H9 (cell line): ENCODE results near the gene PTTG1IP. TPM values are rescaled to one million over a fixed set of nuclear protein-coding genes. Genes with fewer than 3 reads are reported as not detected.

Source experiments
- DNase-seq: peaks from one replicate; pipeline ENCODE4 v3.0.0-alpha.2; 2017
- H2AFZ ChIP-seq: one replicate; pipeline ENCODE4 v1.6.1; 2013; ENCODE audit warnings: mild to moderate bottlenecking, low read length, control low read depth, moderate library complexity
- H2AK5ac ChIP-seq: 2 replicates; pipeline ENCODE4 v1.6.1; 2013; ENCODE audit warnings: low read length, control low read depth, mixed read lengths; ENCODE audit not compliant: insufficient read length
- H2BK120ac ChIP-seq: one replicate; pipeline ENCODE4 v1.6.1; 2013; ENCODE audit warnings: low read depth, mild to moderate bottlenecking, low read length, control low read depth, inconsistent platforms; ENCODE audit not compliant: poor library complexity, severe bottlenecking
- H2BK12ac ChIP-seq: 2 replicates; pipeline ENCODE4 v1.6.1; 2013; ENCODE audit warnings: low read length, control low read depth, mixed read lengths, low read depth; ENCODE audit not compliant: insufficient read length
- H2BK15ac ChIP-seq: 2 replicates; pipeline ENCODE4 v1.6.1; 2013; ENCODE audit warnings: low read depth, low read length, control low read depth
- H2BK20ac ChIP-seq: one replicate; pipeline ENCODE4 v1.6.1; 2013; ENCODE audit warnings: low read depth, mild to moderate bottlenecking, low read length, control low read depth, inconsistent platforms; ENCODE audit not compliant: poor library complexity, severe bottlenecking
- H2BK5ac ChIP-seq: 2 replicates; pipeline ENCODE4 v1.6.1; 2013; ENCODE audit warnings: low read length, control low read depth, mixed read lengths; ENCODE audit not compliant: insufficient read length
- H3K14ac ChIP-seq: 2 replicates; pipeline ENCODE4 v1.6.1; 2013; ENCODE audit warnings: low read length, control low read depth; ENCODE audit not compliant: insufficient read depth
- H3K18ac ChIP-seq: 2 replicates; pipeline ENCODE4 v1.6.1; 2013; ENCODE audit warnings: low read depth, mild to moderate bottlenecking, mixed read lengths, low read length, control low read depth; ENCODE audit not compliant: insufficient read length
- H3K23ac ChIP-seq: 2 replicates; pipeline ENCODE4 v1.6.1; 2013; ENCODE audit warnings: low read length, control low read depth, mixed read lengths, low read depth; ENCODE audit not compliant: insufficient read length
- H3K23me2 ChIP-seq: 2 replicates; pipeline ENCODE4 v1.6.1; 2013; ENCODE audit warnings: low read depth, mild to moderate bottlenecking, mixed read lengths, low read length, control low read depth; ENCODE audit not compliant: insufficient read length, poor library complexity, severe bottlenecking
- H3K27ac ChIP-seq: 2 replicates; pipeline ENCODE4 v1.5.1; 2013; ENCODE audit warnings: low read length, control low read depth, mixed read lengths, low read depth; ENCODE audit not compliant: insufficient read length
- H3K27me3 ChIP-seq: 2 replicates; pipeline ENCODE4 v1.6.1; 2013; ENCODE audit warnings: low read length, control low read depth, inconsistent platforms; ENCODE audit not compliant: insufficient read depth
- H3K4ac ChIP-seq: 2 replicates; pipeline ENCODE4 v1.6.1; 2013; ENCODE audit warnings: low read depth, mild to moderate bottlenecking, control low read depth, inconsistent platforms, low read length, moderate library complexity
- H3K4me1 ChIP-seq: 2 replicates; pipeline ENCODE4 v1.6.1; 2013; ENCODE audit warnings: low read length, control low read depth, inconsistent platforms; ENCODE audit not compliant: insufficient read depth
- H3K4me2 ChIP-seq: 2 replicates; pipeline ENCODE4 v1.6.1; 2013; ENCODE audit warnings: low read length, control low read depth, mixed read lengths; ENCODE audit not compliant: insufficient read length, insufficient read depth
- H3K56ac ChIP-seq: 2 replicates; pipeline ENCODE4 v1.6.1; 2013; ENCODE audit warnings: low read depth, mild to moderate bottlenecking, mixed read lengths, low read length, control low read depth; ENCODE audit not compliant: insufficient read length
- H3K79me1 ChIP-seq: 2 replicates; pipeline ENCODE4 v1.6.1; 2013; ENCODE audit warnings: low read depth, mild to moderate bottlenecking, moderate library complexity, low read length, control low read depth, inconsistent platforms; ENCODE audit not compliant: insufficient read depth, poor library complexity, severe bottlenecking
- H3K79me2 ChIP-seq: 2 replicates; pipeline ENCODE4 v1.6.1; 2013; ENCODE audit warnings: low read length, control low read depth, inconsistent platforms; ENCODE audit not compliant: insufficient read depth
- H3K9ac ChIP-seq: 2 replicates; pipeline ENCODE4 v1.6.1; 2013; ENCODE audit warnings: low read length, control low read depth, mixed read lengths; ENCODE audit not compliant: insufficient read length; ENCODE audit errors: extremely low read depth
- H3K9me3 ChIP-seq: one replicate; pipeline ENCODE4 v1.6.1; 2013; ENCODE audit warnings: low read depth, low read length, inconsistent platforms; ENCODE audit not compliant: control insufficient read depth
- H3T11ph ChIP-seq: one replicate; pipeline ENCODE4 v1.6.1; 2013; ENCODE audit warnings: mild to moderate bottlenecking, low read length, control low read depth, inconsistent platforms
- H4K20me1 ChIP-seq: one replicate; pipeline ENCODE4 v1.6.1; 2013; ENCODE audit not compliant: control insufficient read depth, insufficient read length, insufficient read depth
- H4K5ac ChIP-seq: 2 replicates; pipeline ENCODE4 v1.6.1; 2013; ENCODE audit warnings: low read depth, mild to moderate bottlenecking, mixed read lengths, low read length, control low read depth; ENCODE audit not compliant: insufficient read length
- H4K8ac ChIP-seq: replicated peaks from 2 replicates; pipeline ENCODE4 v1.6.1; 2013; ENCODE audit warnings: low read length, control low read depth, mixed read lengths, low read depth; ENCODE audit not compliant: insufficient read length
- H4K91ac ChIP-seq: 2 replicates; pipeline ENCODE4 v1.6.1; 2013; ENCODE audit warnings: low read depth, mild to moderate bottlenecking, moderate library complexity, mixed read lengths, low read length, control low read depth; ENCODE audit not compliant: insufficient read length
- H3K27ac Mint-ChIP-seq, 3 experiments: 2 replicates in 2 of 3; 3 replicates in 1 of 3; pipeline ENCODE4 v1.8.0; 2020 to 2021; ENCODE audit warnings: mixed read lengths in 3 of 3, mild to moderate bottlenecking in 1 of 3, moderate library complexity in 1 of 3
- H3K27me3 Mint-ChIP-seq: 2 replicates; pipeline ENCODE4 v1.8.0; 2021; ENCODE audit warnings: low read depth, mild to moderate bottlenecking, moderate library complexity, mixed read lengths
- H3K36me3 Mint-ChIP-seq, 3 experiments: 2 replicates in 2 of 3; 3 replicates in 1 of 3; pipeline ENCODE4 v1.8.0; 2020 to 2021; ENCODE audit warnings: low read depth in 3 of 3, mixed read lengths in 3 of 3; ENCODE audit not compliant: insufficient read depth in 1 of 3
- H3K4me1 Mint-ChIP-seq, 2 experiments: 2 replicates each; pipeline ENCODE4 v1.8.0; 2020; ENCODE audit warnings: mixed read lengths in 2 of 2
- H3K4me3 Mint-ChIP-seq, 2 experiments: 2 replicates in 1 of 2; 3 replicates in 1 of 2; pipeline ENCODE4 v1.8.0; 2020 to 2021; ENCODE audit warnings: mild to moderate bottlenecking in 2 of 2, mixed read lengths in 2 of 2, moderate library complexity in 1 of 2
- H3K9me3 Mint-ChIP-seq, 2 experiments: 2 replicates in 1 of 2; 3 replicates in 1 of 2; pipeline ENCODE4 v1.8.0; 2020; ENCODE audit warnings: mild to moderate bottlenecking in 2 of 2, mixed read lengths in 2 of 2, moderate library complexity in 1 of 2
- CTCF ChIP-seq: fragments of 200-600 bp; sonication (generic); conservative IDR thresholded peaks from 3 replicates; pipeline ENCODE4 v1.8.0; 2021; ENCODE audit warnings: antibody characterized with exemption, mild to moderate bottlenecking
- WGBS: extraction: QIAGEN DNeasy Blood & Tissue Kit; methylation state at CpG from one replicate; pipeline ENCODE4 v1.1.7; 2013; ENCODE audit warnings: missing lambda C conversion rate, low lambda C conversion rate, mixed read lengths; ENCODE audit not compliant: insufficient read length; ENCODE audit errors: extremely low coverage; 5-methylcytosine and 5-hydroxymethylcytosine counted together
- total RNA-seq: library from RNA; stranded (reverse); gene quantifications from 2 replicates; pipeline ENCODE4 v1.2.1, GENCODE V29; 2021

Gene PTTG1IP
- total RNA-seq, 1 experiment from 2014 or later, result 107 TPM

- Mint-ChIP-seq H3K4me3 (peak within 1 kb of the TSS; percentile 65 to 79), H3K36me3 (peaks cover 11 to 29% (median 13%) of the 10 kb centered on the region in 3 experiments), H3K27ac (no peak within 1 kb of the TSS), H3K9me3 (peaks cover 33 to 36% of the 10 kb centered on the region in 2 experiments), H3K27me3 (peaks cover 29% of the 10 kb centered on the region), H3K4me1 (peaks cover 15 to 20% of the 10 kb centered on the region in 2 experiments)
- Histone ChIP-seq H3K79me2 (peaks cover 2% of the 10 kb centered on the region; the same call in 1 of the 2 replicates), H2BK5ac (no peak within 1 kb of the TSS), H2BK120ac (no peak within 1 kb of the TSS), H3K27ac (no peak within 1 kb of the TSS), H3K4ac (no peak within 1 kb of the TSS), H4K20me1 (no peaks in the 10 kb centered on the region), H3K23me2 (peaks cover 8% of the 10 kb centered on the region), H4K5ac (no peak within 1 kb of the TSS), H2BK15ac (no peak within 1 kb of the TSS), H3K9me3 (peaks cover 15% of the 10 kb centered on the region), H3K9ac (peak within 1 kb of the TSS; percentile 8), H3K18ac (peak within 1 kb of the TSS; percentile 76), H3K4me1 (no peaks in the 10 kb centered on the region), H3K27me3 (no peaks in the 10 kb centered on the region; the same call in 1 of the 2 replicates), H3K23ac (no peak within 1 kb of the TSS), H3T11ph (no peak within 1 kb of the TSS), H2BK20ac (no peak within 1 kb of the TSS), H3K14ac (peak within 1 kb of the TSS; percentile 81; the same call in 1 of the 2 replicates), H3K56ac (no peak within 1 kb of the TSS), H2AK5ac (no peak within 1 kb of the TSS), H2BK12ac (no peak within 1 kb of the TSS), H2AFZ (no peak within 1 kb of the TSS), H4K91ac (no peak within 1 kb of the TSS), H3K4me2 (peak within 1 kb of the TSS; percentile 49), H3K79me1 (peaks cover 2% of the 10 kb centered on the region), H4K8ac (no peak within 1 kb of the TSS)
- no peak for TF ChIP-seq CTCF
- no CpG with 5 or more reads among the region's 108 CpGs for WGBS
- DNase-seq, result peak; percentile 74
These were observed 55.4 kb downstream of the PTTG1IP start, which contains the start of gene SUMO3 for GRCh38 chr21:44817914-44818639. TSS of gene SUMO3 (minus strand) at chr21:44818062. CDS start at chr21:44817968, 94 bp downstream.
